Endodermal cell (in vitro differentiated cells): ENCODE results near the gene BLNK. TPM values are rescaled to one million over a fixed set of nuclear protein-coding genes. Genes with fewer than 3 reads are reported as not detected.

Experiments used
- DNase-seq: peaks from one replicate; pipeline ENCODE4 v3.0.0-alpha.2; 2017
- H3K27ac ChIP-seq: 2 replicates; pipeline ENCODE4 v1.5.1; 2013; ENCODE audit warnings: mild to moderate bottlenecking, low read depth, low read length, moderate library complexity
- H3K27me3 ChIP-seq: 2 replicates; pipeline ENCODE4 v1.6.1; 2013; ENCODE audit warnings: mild to moderate bottlenecking, low read length, moderate library complexity; ENCODE audit not compliant: insufficient read depth, control insufficient read depth, poor library complexity, severe bottlenecking
- H3K36me3 ChIP-seq: 2 replicates; pipeline ENCODE4 v1.7.0; 2013; ENCODE audit warnings: mild to moderate bottlenecking, low read length, moderate library complexity; ENCODE audit not compliant: control insufficient read depth, insufficient read depth
- H3K4me1 ChIP-seq: one replicate; pipeline ENCODE4 v1.7.0; 2013; ENCODE audit warnings: low read length; ENCODE audit not compliant: control insufficient read depth, insufficient read depth
- H3K4me3 ChIP-seq: 2 replicates; pipeline ENCODE4 v1.5.1; 2013; ENCODE audit warnings: mild to moderate bottlenecking, low read length, moderate library complexity
- H3K9ac ChIP-seq: 2 replicates; pipeline ENCODE4 v1.6.1; 2013; ENCODE audit warnings: mild to moderate bottlenecking, low read length, moderate library complexity; ENCODE audit not compliant: poor library complexity, severe bottlenecking; ENCODE audit errors: extremely low read depth
- H3K9me3 ChIP-seq: 2 replicates; pipeline ENCODE4 v1.6.1; 2013; ENCODE audit warnings: mild to moderate bottlenecking, low read length, moderate library complexity; ENCODE audit not compliant: control insufficient read depth
- H3K27ac Mint-ChIP-seq: 2 replicates; pipeline ENCODE4 v1.8.0; 2020; ENCODE audit warnings: mixed read lengths
- H3K27me3 Mint-ChIP-seq: 2 replicates; pipeline ENCODE4 v1.8.0; 2021; ENCODE audit warnings: mild to moderate bottlenecking, mixed read lengths; ENCODE audit not compliant: insufficient read depth
- H3K36me3 Mint-ChIP-seq: 2 replicates; pipeline ENCODE4 v1.8.0; 2020; ENCODE audit warnings: low read depth, mixed read lengths
- H3K4me1 Mint-ChIP-seq: 2 replicates; pipeline ENCODE4 v1.8.0; 2020; ENCODE audit warnings: mixed read lengths
- H3K4me3 Mint-ChIP-seq: 2 replicates; pipeline ENCODE4 v1.8.0; 2020; ENCODE audit warnings: mild to moderate bottlenecking, moderate library complexity, mixed read lengths
- H3K9me3 Mint-ChIP-seq: 2 replicates; pipeline ENCODE4 v1.8.0; 2020; ENCODE audit warnings: mild to moderate bottlenecking, mixed read lengths
- CTCF ChIP-seq: fragments of 200-600 bp; sonication (generic); conservative IDR thresholded peaks from 2 replicates; pipeline ENCODE4 v1.5.0; 2021; ENCODE audit warnings: antibody characterized with exemption, mild to moderate bottlenecking
- WGBS, 2 experiments: methylation state at CpG; one replicate each; pipeline versions ENCODE4 v1.1.5 to v1.1.7; 2013; ENCODE audit warnings: missing lambda C conversion rate in 2 of 2, mixed read lengths in 1 of 2; ENCODE audit not compliant: insufficient coverage in 1 of 2, insufficient read length in 1 of 2; 5-methylcytosine and 5-hydroxymethylcytosine counted together
- total RNA-seq, 2 donors: library from RNA; stranded (reverse); fragmentation: NEBNext Ultra II Directional in 1 of 2; extraction: Animal tissue kit (Norgen Biotek cat#: 25700) in 1 of 2; gene quantifications; 2 replicates in 1 of 2; 3 replicates in 1 of 2; pipeline ENCODE4 v1.2.1, GENCODE V29; 2021

BLNK gene
- total RNA-seq, 2 donors from 2014 or later, result not detected

- no peak overlapping the region for H3K4me3 ChIP-seq
- H3K27me3 ChIP-seq, result peaks cover 41% of the 10 kb centered on the region
- Mint-ChIP-seq H3K27me3 (peaks cover 20% of the 10 kb centered on the region), H3K9me3 (no peaks in the 10 kb centered on the region), H3K4me1 (peaks cover 24% of the 10 kb centered on the region), H3K4me3 (no peak overlapping the region), H3K36me3 (no peaks in the 10 kb centered on the region), H3K27ac (no peak overlapping the region)
- H3K9me3 ChIP-seq, result no peaks in the 10 kb centered on the region
- H3K9ac ChIP-seq, result no peak overlapping the region
- TF ChIP-seq CTCF, result no peak
- 90 to 100% methylated on average over 1 to 6 of the region's 6 CpGs for WGBS, 2 experiments
- H3K27ac ChIP-seq, result no peak overlapping the region
- no peak for DNase-seq
- peaks cover 7% of the 10 kb centered on the region for H3K4me1 ChIP-seq
- no peaks in the 10 kb centered on the region for H3K36me3 ChIP-seq
Observed at GRCh38 chr10:96259150-96259549, 12.2 kb downstream of the BLNK start.

- WGBS, 2 experiments, result 79 to 86% methylated on average over 2 to 4 of the region's 4 CpGs
- H3K36me3 ChIP-seq, result no peaks in the 10 kb centered on the region
- H3K9me3 ChIP-seq, result no peaks in the 10 kb centered on the region
- H3K9me3 Mint-ChIP-seq, result no peaks in the 10 kb centered on the region
- no peak overlapping the region for H3K4me3 Mint-ChIP-seq
- H3K36me3 Mint-ChIP-seq, result no peaks in the 10 kb centered on the region
- no peak overlapping the region for H3K27ac ChIP-seq
- peaks cover 49% of the 10 kb centered on the region for H3K27me3 ChIP-seq
- no peak overlapping the region for H3K4me3 ChIP-seq
- TF ChIP-seq CTCF, result no peak
- peaks cover 22% of the 10 kb centered on the region for H3K27me3 Mint-ChIP-seq
- no peak overlapping the region for H3K9ac ChIP-seq
- peaks cover 7% of the 10 kb centered on the region for H3K4me1 ChIP-seq
- no peak overlapping the region for H3K27ac Mint-ChIP-seq
- H3K4me1 Mint-ChIP-seq, result peaks cover 19% of the 10 kb centered on the region
- DNase-seq, result no peak
Observed at GRCh38 chr10:96257944-96258343, 13.4 kb downstream of the BLNK start.

GRCh38 chr10:96255549-96256333 is 15.6 kb downstream of the BLNK start:
- H3K27ac Mint-ChIP-seq, result no peak overlapping the region
- H3K4me1 Mint-ChIP-seq, result peaks cover 9% of the 10 kb centered on the region

More at GRCh38 chr10:96255549-96256333, 15.6 kb downstream of the BLNK start:
- H3K27me3 Mint-ChIP-seq, result peaks cover 22% of the 10 kb centered on the region
- no peak overlapping the region for H3K9ac ChIP-seq
- no peak overlapping the region for H3K4me3 Mint-ChIP-seq
- H3K36me3 Mint-ChIP-seq, result no peaks in the 10 kb centered on the region
- H3K27ac ChIP-seq, result no peak overlapping the region
- peaks cover 49% of the 10 kb centered on the region for H3K27me3 ChIP-seq
- no peak for DNase-seq
- H3K4me3 ChIP-seq, result no peak overlapping the region
- no peaks in the 10 kb centered on the region for H3K9me3 ChIP-seq
- no peaks in the 10 kb centered on the region for H3K9me3 Mint-ChIP-seq
- WGBS, 2 experiments, result 65 to 71% methylated on average over 3 to 6 of the region's 6 CpGs
- no peak for TF ChIP-seq CTCF
- H3K36me3 ChIP-seq, result no peaks in the 10 kb centered on the region
- peaks cover 4% of the 10 kb centered on the region for H3K4me1 ChIP-seq
